ENCODE data around the gene TPM2.
A peak's percentile ranks its signal among the peaks of the same experiment; 100 is the strongest.

The TPM2 gene

GRCh38 chr9:35673132-35674024 is 16.3 kb downstream of the TPM2 start, which contains the start of gene CA9:
Gene CA9 (plus strand): TSS chr9:35673928. CDS start chr9:35673960, 32 bp downstream.
- no peak for FAIRE-seq

- FAIRE-seq = no peak
These were observed 20.2 kb downstream of the TPM2 start for GRCh38 chr9:35669331-35670145.

GRCh38 chr9:35667939-35668338 is 21.8 kb downstream of the TPM2 start:
- no peak for FAIRE-seq

- no peak for FAIRE-seq
These were observed 23.2 kb downstream of the TPM2 start for GRCh38 chr9:35666549-35666948.

GRCh38 chr9:35666045-35666444 is 23.7 kb downstream of the TPM2 start:
- no peak for FAIRE-seq

DNA sequence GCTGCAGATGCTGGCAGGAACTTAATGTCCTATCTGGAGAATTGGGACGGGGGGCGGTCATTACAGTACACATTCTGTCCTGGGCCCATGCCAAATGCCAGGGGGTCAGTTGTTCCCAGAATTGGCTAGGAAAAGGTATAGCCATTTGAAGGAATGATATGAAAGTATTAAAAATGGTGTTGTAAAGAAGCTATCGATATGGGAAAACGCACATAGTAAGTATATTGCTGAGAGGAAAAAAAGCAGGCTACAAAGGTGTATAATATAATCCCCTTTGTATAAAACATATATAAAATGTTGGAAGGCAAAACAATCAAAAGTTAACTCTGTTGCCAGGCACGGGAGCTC is 24.3 kb downstream of the TPM2 start:
- FAIRE-seq = no peak

- no peak for FAIRE-seq
These were observed 24.9 kb downstream of the TPM2 start, which contains the start of gene ARHGEF39 for GRCh38 chr9:35664531-35665470. Gene ARHGEF39 (minus strand): TSS chr9:35665195. CDS start chr9:35665169, 26 bp downstream.

DNA sequence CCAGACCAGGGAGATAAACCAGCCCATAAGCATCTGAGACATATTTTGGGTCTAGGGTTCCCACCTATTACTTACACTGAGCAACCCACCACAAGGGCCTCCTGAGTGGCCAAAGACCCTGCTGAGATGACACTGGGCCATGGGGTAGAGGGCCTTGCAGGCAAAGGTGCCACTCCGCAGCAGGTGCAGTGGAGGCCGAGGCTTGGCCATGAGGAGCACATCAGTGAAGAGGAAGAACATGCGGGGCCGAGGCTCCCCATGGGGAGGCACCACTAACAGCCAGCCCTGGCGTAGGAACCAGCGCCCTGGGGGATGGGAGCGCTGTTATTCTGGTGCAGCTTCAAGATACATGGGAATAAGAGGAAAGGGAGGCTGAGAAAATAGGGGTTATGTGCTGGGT is 27.3 kb downstream of the TPM2 start:
- FAIRE-seq = no peak

- FAIRE-seq = no peak
These were observed 27.9 kb downstream of the TPM2 start for GRCh38 chr9:35661756-35662350.

DNA sequence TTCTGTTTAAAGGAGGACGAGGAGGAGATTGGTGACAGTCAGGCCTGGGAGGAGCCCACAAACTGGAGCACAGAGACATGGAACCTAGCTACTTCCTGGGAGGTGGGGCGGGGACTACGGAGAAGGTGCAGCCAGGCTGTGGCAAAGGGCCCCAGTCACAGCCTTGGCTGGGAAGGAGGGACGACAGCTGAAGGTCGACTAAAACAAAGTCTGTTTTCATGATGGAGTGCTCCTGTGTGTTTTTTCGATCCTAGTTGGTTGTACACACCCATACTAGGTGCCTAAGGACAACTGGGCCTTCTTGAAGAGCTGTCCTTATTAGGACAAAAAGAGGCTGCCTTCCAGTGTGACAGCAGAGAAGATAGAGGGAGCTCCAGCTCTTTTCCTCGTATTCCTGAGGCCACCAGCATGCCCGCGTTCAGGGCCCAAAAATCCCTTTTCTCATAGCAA is 28.7 kb downstream of the TPM2 start:
- no peak for FAIRE-seq

GRCh38 chr9:35659340-35659739 is 30.4 kb downstream of the TPM2 start:
- FAIRE-seq = no peak

DNA sequence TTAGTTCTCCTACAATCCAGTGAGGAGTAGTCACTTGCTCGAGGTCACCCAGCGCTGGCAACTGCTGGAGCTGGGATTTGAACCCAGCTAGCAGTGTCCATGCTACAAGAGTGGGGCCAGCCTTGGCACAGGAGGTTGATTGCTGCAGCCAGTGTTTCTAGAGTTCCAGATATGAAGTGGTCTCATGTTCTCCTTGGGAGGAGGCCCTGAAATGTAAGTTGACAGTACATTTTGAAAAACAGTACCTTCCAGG is 30.8 kb downstream of the TPM2 start:
- no peak for FAIRE-seq

GRCh38 chr9:35658137-35658967 is 31.4 kb downstream of the TPM2 start, which contains the start of gene CCDC107:
Gene CCDC107 (plus strand): TSS chr9:35658292. CDS start chr9:35658380, 88 bp downstream.
- no peak for FAIRE-seq

DNA sequence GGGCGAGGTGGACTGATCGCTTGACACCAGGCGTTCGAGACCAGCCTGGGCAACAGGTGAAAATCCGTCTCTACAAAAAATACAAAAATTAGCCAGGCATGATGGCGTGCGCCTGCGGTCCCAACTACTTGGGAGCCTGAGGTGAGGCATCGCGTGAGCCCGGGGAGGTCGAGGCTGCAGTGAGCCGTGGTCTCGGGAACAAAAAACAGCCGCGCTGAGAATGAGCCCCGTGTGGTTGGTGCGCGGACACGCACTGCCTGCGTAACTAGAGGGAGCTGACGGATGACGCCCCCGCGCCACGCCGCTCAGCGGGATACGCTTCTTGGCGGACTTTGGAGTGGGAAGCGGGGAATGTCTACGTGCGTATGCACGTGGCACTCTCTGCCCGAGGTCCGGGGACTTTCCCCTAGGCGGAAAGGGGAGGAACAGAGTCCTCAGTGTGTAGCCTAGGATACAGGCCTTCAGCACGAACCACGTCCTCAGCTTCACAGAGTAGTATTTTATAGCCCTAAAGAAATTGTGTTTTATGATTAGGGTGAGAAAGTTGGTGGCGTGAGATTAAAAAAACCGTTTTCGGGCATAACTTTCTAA is 32.1 kb downstream of the TPM2 start, which contains the start of gene RMRP:
Gene RMRP (minus strand): TSS at position 474 of the 591 bp plus-strand sequence.
- FAIRE-seq = peak; percentile 57

DNA sequence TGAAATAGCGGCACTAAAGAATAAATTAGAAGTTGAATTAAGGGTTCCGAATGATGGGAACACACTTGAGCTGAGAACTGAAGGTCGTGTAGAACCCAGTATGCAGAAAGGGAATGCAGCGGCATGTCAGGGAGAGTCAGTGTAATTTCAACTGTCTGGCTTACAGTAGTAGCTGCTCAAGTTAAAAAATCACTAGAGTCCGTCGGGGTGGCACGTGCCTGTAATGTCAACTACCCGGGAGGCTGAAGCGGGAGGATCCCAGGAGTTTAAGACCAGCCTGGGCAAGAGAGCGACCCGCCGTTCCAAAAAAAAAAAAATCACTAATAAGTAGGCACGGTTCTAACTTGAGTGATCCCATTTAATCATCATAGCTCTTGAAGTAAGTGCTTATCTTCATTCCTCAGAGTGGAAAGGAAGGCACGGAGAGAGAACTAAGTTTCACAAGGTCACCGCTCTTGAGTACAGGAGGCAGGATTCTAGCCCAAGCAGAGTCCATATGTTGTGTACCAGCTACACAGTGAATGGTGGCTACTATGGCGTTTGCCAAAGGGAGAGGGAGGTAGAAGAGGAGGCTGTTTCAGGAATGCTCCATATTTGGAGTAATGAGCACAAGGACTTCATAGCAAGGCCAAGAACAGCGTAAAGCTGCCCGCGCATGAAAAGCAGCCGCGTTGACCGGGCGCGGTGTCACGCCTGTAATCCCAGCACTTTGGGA is 32.7 kb downstream of the TPM2 start:
- FAIRE-seq = no peak

GRCh38 chr9:35656348-35656747 is 33.4 kb downstream of the TPM2 start:
- no peak for FAIRE-seq

DNA sequence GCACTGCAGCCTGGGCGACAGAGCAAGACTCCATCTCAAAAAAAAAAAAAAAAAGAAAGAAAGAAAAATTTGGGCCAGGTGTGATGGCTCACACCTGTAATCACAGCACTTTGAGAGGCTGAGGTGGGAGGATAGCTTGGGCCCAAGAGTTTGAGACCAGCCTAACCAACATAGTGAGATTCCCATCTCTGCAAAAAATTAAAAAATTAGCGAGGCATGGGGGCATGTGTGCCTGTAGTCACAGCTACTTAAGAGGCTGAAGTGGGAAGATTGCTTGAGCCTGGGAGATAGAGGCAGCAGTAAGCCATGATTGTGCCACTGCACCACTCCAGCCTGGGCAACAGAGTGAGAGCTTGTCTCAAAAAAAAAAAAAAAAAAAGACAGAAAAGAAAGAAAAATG is 36.1 kb downstream of the TPM2 start:
- no peak for FAIRE-seq

DNA sequence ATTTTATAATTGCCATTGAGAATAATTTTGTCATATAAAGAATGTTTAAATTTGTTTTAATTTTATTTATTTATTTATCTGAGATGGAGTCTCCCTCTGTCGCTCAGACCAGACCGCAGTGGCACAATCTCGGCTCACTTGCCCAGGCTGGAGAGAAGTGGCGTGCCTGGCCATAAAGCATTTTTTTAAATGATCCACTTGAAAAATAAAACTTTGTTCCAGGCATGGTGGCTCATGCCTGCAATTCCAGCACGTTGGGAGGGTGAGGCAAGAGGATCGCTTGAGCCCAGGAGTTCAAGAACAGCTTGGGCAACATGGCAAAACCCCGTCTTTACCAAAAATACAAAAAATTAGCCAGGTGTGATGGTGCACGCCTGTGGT is 36.9 kb downstream of the TPM2 start:
- FAIRE-seq = no peak

GRCh38 chr9:35651956-35652828 is 37.5 kb downstream of the TPM2 start:
- FAIRE-seq = no peak
